Lower leg skin (tissue), 3 donors: ENCODE results near the gene ATF6.

Experiments used
- CTCF ChIP-seq, 3 donors: fragments of 450-650 bp; IDR thresholded peaks; one replicate each; pipeline ENCODE4 v1.5.1; 2016; ENCODE audit warnings: antibody characterized with exemption in 3 of 3, mild to moderate bottlenecking in 3 of 3, moderate library complexity in 2 of 3
- POLR2A ChIP-seq, 2 donors: fragments of 450-650 bp; IDR thresholded peaks; one replicate each; pipeline ENCODE4 v1.6.1; 2016 to 2017; ENCODE audit warnings: antibody characterized with exemption in 2 of 2, mild to moderate bottlenecking in 1 of 2, moderate library complexity in 1 of 2

GRCh38 chr1:161908264-161908663 is 142.1 kb downstream of the ATF6 start:
- TF ChIP-seq CTCF (IDR thresholded peaks at IDR 0.05) = no peak
- TF ChIP-seq POLR2A (IDR thresholded peaks at IDR 0.05) = no peak
